Activated CD4-positive, CD25-positive, alpha-beta regulatory T cell (primary cell): ENCODE data around the gene CHRNB4.
"Not testable (repeated sequence)": the region's sequence is repeated elsewhere in the genome, so short reads cannot be mapped to it uniquely, and the experiment has no call there.

Experiments
- DNase-seq, 4 experiments: peaks; one replicate each; lab custom pipeline; 2025; lab: John Stamatoyannopoulos, UW

CHRNB4 gene

GRCh38 chr15:78616506-78616905, 24.5 kb downstream of the CHRNB4 start:
- DNase-seq: no peak

GRCh38 chr15:78615151-78615589, 25.8 kb downstream of the CHRNB4 start:
- DNase-seq: no peak

- DNase-seq: no peak
Observed at GRCh38 chr15:78614021-78614420, 27.0 kb downstream of the CHRNB4 start.

GRCh38 chr15:78609551-78609950, 31.5 kb downstream of the CHRNB4 start:
- DNase-seq: not testable (repeated sequence)

- no peak for DNase-seq
Observed at GRCh38 chr15:78605680-78606079, 35.3 kb downstream of the CHRNB4 start.

GRCh38 chr15:78605201-78605600, 35.8 kb downstream of the CHRNB4 start:
- DNase-seq: no peak

GRCh38 chr15:78604420-78604819, 36.6 kb downstream of the CHRNB4 start:
- DNase-seq: no peak

GRCh38 chr15:78603467-78603866, 37.5 kb downstream of the CHRNB4 start:
- no peak for DNase-seq

- DNase-seq: no peak
Observed at GRCh38 chr15:78599189-78599588, 41.8 kb downstream of the CHRNB4 start.

GRCh38 chr15:78598348-78598747, 42.7 kb downstream of the CHRNB4 start:
- no peak for DNase-seq

- no peak for DNase-seq
Observed at GRCh38 chr15:78597583-78597982, 43.4 kb downstream of the CHRNB4 start.

- no peak for DNase-seq
Observed at GRCh38 chr15:78574944-78575343, 66.1 kb downstream of the CHRNB4 start.
